Liver (tissue), 9 donors: ENCODE measurements around the gene RTEL1. TPM values are rescaled to one million over a fixed set of nuclear protein-coding genes. Genes with fewer than 3 reads are reported as not detected.
"Not testable (repeated sequence)": the region's sequence is repeated elsewhere in the genome, so short reads cannot be mapped to it uniquely, and the experiment has no call there.

ENCODE experiments used
- DNase-seq: peaks from one replicate; pipeline ENCODE4 v3.0.0-alpha.2; 2017; ENCODE audit warnings: low spot score
- H3K27ac ChIP-seq, 2 donors: one replicate each; pipeline ENCODE4 v1.7.0; 2013; ENCODE audit warnings: inconsistent platforms in 2 of 2, low read length in 2 of 2, control low read depth in 1 of 2, low read depth in 1 of 2, mild to moderate bottlenecking in 1 of 2
- H3K27me3 ChIP-seq, 4 donors: one replicate each; pipeline versions ENCODE4 v1.6.1 to v1.7.0; 2013; ENCODE audit warnings: low read length in 3 of 4, inconsistent platforms in 1 of 4, mild to moderate bottlenecking in 1 of 4, moderate library complexity in 1 of 4; ENCODE audit not compliant: control insufficient read depth in 4 of 4, insufficient read depth in 4 of 4
- H3K36me3 ChIP-seq, 4 donors: one replicate each; pipeline versions ENCODE4 v1.6.1 to v1.7.0; 2013; ENCODE audit warnings: low read length in 3 of 4, mild to moderate bottlenecking in 3 of 4, low read depth in 1 of 4, moderate library complexity in 1 of 4; ENCODE audit not compliant: control insufficient read depth in 4 of 4, insufficient read depth in 3 of 4
- H3K4me1 ChIP-seq, 4 donors: one replicate each; pipeline versions ENCODE4 v1.6.1 to v1.7.0; 2013; ENCODE audit warnings: low read length in 3 of 4, mild to moderate bottlenecking in 3 of 4, moderate library complexity in 1 of 4; ENCODE audit not compliant: control insufficient read depth in 4 of 4, insufficient read depth in 4 of 4
- H3K4me3 ChIP-seq, 3 donors: one replicate each; pipeline versions ENCODE4 v1.6.1 to v1.7.0; 2013; ENCODE audit warnings: low read length in 3 of 3, control low read depth in 1 of 3, low read depth in 1 of 3, mild to moderate bottlenecking in 1 of 3
- H3K9ac ChIP-seq, 2 donors: one replicate each; pipeline ENCODE4 v1.7.0; 2013; ENCODE audit warnings: low read length in 2 of 2, mild to moderate bottlenecking in 2 of 2, moderate library complexity in 2 of 2, control low read depth in 1 of 2, low read depth in 1 of 2
- H3K9me3 ChIP-seq, 4 donors: one replicate each; pipeline versions ENCODE4 v1.6.1 to v1.7.0; 2013; ENCODE audit warnings: low read length in 3 of 4; ENCODE audit not compliant: control insufficient read depth in 4 of 4
- FOXA2 ChIP-seq: IDR thresholded peaks from 2 replicates; pipeline ENCODE4 v1.6.1; 2016; ENCODE audit warnings: antibody characterized with exemption
- GABPA ChIP-seq, 2 donors: IDR thresholded peaks in 1 of 2; conservative IDR thresholded peaks in 1 of 2; 2 replicates each; pipeline ENCODE4 v1.6.1; 2016; ENCODE audit warnings: antibody characterized with exemption in 2 of 2, mild to moderate bottlenecking in 1 of 2, moderate library complexity in 1 of 2
- HNF4A ChIP-seq, 2 donors: conservative IDR thresholded peaks; 2 replicates each; pipeline ENCODE4 v1.6.1; 2016; ENCODE audit warnings: antibody characterized with exemption in 2 of 2, mild to moderate bottlenecking in 2 of 2
- JUND ChIP-seq, 2 donors: IDR thresholded peaks; 2 replicates each; pipeline ENCODE4 v1.6.1; 2016; ENCODE audit warnings: antibody characterized with exemption in 2 of 2
- NR2F2 ChIP-seq: IDR thresholded peaks from 2 replicates; pipeline ENCODE4 v1.6.1; 2016; ENCODE audit warnings: antibody characterized with exemption
- SP1 ChIP-seq: IDR thresholded peaks from 2 replicates; pipeline ENCODE4 v1.6.1; 2018; ENCODE audit warnings: antibody characterized with exemption, mild to moderate bottlenecking
- TAF1 ChIP-seq: conservative IDR thresholded peaks from 2 replicates; pipeline ENCODE4 v1.6.1; 2016; ENCODE audit warnings: antibody characterized with exemption, mild to moderate bottlenecking
- YY1 ChIP-seq: IDR thresholded peaks from 2 replicates; pipeline ENCODE4 v1.6.1; 2016; ENCODE audit warnings: antibody characterized with exemption, mild to moderate bottlenecking
- WGBS: extraction: QIAGEN DNeasy Blood & Tissue Kit; methylation state at CpG from one replicate; pipeline ENCODE4 v1.1.7; 2013; 5-methylcytosine and 5-hydroxymethylcytosine counted together
- polyA plus RNA-seq, 2 donors: library from polyadenylated mRNA; stranded (reverse) in 1 of 2; unstranded in 1 of 2; fragments of 200-250 nt in 1 of 2; fragments of >200 nt in 1 of 2; fragmentation: Nextera tagmentation in 1 of 2; extraction: Ambion mirVana in 1 of 2; gene quantifications; one replicate each; pipeline versions ENCODE4 v1.2.1 to v1.2.3, GENCODE V29; 2013 to 2015
- total RNA-seq, 2 donors: library from RNA; depleted of rRNA; stranded (reverse); fragments of >200 nt; gene quantifications; one replicate each; pipeline ENCODE4 v1.2.3, GENCODE V29; 2014
- TF ChIP-seq, protein P1 (sequence below): IDR thresholded peaks from 2 replicates; pipeline ENCODE4 v1.6.1; 2016; ENCODE audit warnings: antibody characterized with exemption
- TF ChIP-seq, protein P2 (sequence below): IDR thresholded peaks from 2 replicates; pipeline ENCODE4 v1.6.1; 2016; ENCODE audit warnings: antibody characterized with exemption
- TF ChIP-seq, protein P3 (sequence below): IDR thresholded peaks from 2 replicates; pipeline ENCODE4 v1.6.1; 2016; ENCODE audit warnings: antibody characterized with exemption, mild to moderate bottlenecking
- donor health status: healthy.
- donor health status: healthy.
- donor health status: healthy.
- donor health status: healthy.
- donor health status: healthy.

RTEL1 gene
- total and polyA plus RNA-seq, 4 donors: 3.7 to 16.9 (median 7.4) TPM

DNA sequence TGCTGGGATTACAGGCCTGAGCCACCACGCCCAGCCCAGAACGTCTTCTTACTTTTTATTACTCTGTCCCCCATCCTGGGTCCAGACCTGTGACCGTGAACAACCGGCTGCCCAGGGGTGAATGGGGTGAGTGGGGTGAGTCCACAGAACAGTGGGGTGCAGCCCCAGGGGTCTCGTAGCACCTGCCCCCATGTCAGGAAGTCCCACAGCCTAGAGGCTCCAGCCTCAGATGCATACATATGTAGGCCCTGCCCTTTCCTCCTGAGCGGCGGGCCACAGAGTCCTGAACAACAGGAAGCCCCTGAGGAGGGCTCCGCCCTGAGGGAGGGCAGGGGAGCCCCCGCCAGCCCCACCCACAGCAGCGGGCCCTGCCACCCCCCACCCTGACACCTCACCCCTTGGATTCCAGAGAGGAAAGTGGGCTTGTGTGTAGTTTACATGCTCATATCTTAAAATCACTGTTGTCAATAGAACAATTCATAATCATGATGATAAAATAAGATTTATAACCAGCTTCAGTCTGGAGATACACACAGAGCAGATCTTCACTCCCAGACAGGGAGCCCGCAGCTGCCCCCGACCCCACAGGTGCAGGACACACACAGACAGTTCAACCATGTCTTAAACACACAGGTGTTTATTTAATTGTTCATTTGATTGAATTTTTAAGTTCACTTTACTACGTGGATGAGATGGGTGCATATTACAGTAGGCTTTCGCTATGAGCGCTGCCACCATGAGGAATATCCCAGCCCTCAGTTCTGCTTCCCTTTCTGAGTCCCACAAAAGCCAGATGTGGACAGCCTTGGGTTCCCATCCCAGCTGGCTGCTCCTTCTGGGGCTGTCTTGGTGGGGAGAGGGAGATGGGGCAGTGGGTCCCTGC, 18.8 kb upstream of the RTEL1 start:
- Histone ChIP-seq H3K4me3 (no peak overlapping the region), H3K9me3 (no peaks in the 10 kb centered on the region), H3K27ac (peak overlapping the region in 1 of 2 donors; percentile 57), H3K27me3 (no peaks in the 10 kb centered on the region), H3K9ac (peak overlapping the region in 1 of 2 donors; percentile 39), H3K4me1 (peaks cover 0 to 10% (median 8%) of the 10 kb centered on the region in 4 donors), H3K36me3 (no peaks in the 10 kb centered on the region)
- no peak for TF ChIP-seq FOXA2
- TF ChIP-seq, protein P1, sequence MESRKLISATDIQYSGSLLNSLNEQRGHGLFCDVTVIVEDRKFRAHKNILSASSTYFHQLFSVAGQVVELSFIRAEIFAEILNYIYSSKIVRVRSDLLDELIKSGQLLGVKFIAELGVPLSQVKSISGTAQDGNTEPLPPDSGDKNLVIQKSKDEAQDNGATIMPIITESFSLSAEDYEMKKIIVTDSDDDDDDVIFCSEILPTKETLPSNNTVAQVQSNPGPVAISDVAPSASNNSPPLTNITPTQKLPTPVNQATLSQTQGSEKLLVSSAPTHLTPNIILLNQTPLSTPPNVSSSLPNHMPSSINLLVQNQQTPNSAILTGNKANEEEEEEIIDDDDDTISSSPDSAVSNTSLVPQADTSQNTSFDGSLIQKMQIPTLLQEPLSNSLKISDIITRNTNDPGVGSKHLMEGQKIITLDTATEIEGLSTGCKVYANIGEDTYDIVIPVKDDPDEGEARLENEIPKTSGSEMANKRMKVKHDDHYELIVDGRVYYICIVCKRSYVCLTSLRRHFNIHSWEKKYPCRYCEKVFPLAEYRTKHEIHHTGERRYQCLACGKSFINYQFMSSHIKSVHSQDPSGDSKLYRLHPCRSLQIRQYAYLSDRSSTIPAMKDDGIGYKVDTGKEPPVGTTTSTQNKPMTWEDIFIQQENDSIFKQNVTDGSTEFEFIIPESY: no peak
- WGBS: 62% methylated on average over 15 of the region's 15 CpGs
- DNase-seq: no peak

DNA sequence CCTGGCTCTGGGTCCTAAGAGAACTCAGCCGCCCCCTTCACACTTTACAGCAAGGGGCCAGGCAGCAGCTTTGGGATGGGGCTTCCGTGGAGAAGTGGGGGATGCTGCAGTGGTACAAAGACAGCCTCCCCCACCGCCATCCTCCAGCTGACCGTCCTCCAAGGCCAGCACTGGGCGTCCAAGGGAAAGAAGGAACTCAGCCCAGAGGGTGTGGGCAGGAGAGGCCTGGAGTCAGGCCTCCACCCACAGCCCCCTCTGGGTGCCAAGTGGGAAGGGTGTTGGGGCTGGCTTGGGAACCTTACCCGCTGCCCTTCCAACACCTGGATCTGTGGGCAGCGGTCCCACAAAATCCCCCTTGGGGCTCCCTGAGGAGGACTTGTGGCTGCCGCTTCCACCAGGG, 18.0 kb upstream of the RTEL1 start:
- Histone ChIP-seq H3K27ac (peak overlapping the region; percentile 3 to 57), H3K9me3 (no peaks in the 10 kb centered on the region), H3K4me3 (no peak overlapping the region), H3K27me3 (no peaks in the 10 kb centered on the region), H3K4me1 (peaks cover 0 to 10% (median 8%) of the 10 kb centered on the region in 4 donors), H3K36me3 (no peaks in the 10 kb centered on the region), H3K9ac (no peak overlapping the region)
- WGBS: 92% methylated on average over 8 of the region's 8 CpGs
- TF ChIP-seq NR2F2 (no peak), JUND (IDR thresholded peaks at IDR 0.05) (no peak), GABPA (IDR thresholded peaks at IDR 0.05 in 1 of 2, conservative IDR thresholded peaks at IDR 0.05 in 1 of 2) (no peak)
- DNase-seq: no peak

DNA sequence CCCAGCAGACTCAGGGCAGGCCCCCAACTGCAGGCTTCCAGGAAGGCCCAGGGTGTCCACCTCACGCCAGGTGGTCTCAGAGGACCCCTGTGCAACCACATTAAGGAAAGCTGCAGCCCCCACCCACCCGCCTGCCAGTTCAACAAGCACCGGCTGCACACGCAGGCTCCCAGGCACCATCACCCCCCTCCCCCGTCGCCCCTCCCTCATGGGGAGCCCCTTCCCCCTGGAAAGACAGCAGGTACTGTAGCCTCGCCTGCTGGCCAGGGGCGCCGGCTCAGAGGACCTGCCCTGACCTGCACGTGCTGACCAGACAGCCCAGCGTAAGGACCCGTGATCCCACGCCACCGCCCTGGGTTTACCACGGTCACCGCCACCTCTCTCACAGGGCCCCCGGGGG, 17.4 kb upstream of the RTEL1 start:
- not testable (repeated sequence) for H3K9ac ChIP-seq, H3K27me3 ChIP-seq, DNase-seq, H3K27ac ChIP-seq, H3K4me1 ChIP-seq, H3K9me3 ChIP-seq, H3K36me3 ChIP-seq
- WGBS: 64% methylated on average over 11 of the region's 17 CpGs
- peak overlapping the region in 1 of 3 donors; percentile 13 for H3K4me3 ChIP-seq

DNA sequence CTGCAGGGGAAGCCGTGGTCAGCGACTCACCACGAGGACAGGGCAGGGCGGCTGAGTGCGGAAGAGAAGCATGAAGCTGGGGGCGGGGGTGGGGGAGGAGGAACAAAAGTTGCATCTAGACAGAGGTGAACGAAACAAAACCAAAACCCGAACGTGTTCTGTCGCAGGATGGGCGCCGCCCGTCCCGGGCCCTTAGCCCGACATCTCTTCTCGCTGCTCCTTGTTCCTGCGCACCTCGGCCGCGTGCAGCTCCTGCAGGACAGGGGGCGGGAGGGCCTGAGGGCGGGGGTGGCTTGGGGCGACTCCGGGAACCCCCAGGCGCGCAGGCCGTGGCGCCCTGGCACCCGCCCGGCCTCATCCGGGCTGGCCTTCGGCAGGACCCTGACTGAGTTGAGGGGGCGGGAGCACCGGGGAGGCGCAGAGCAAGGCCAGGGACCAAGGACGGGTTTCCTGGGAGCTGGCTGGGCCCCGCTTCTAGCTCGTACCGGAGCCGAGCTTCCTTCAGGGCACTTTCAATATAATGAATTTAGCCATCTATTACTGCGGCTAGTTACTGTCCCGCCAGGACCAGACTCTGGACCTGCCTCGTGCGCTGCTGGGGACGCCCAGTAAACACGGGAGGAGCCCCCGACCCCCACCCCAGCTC, 16.8 kb upstream of the RTEL1 start:
- Histone ChIP-seq H3K9ac (peak overlapping the region in 1 of 2 donors; percentile 20), H3K4me1 (peaks cover 0 to 10% (median 8%) of the 10 kb centered on the region in 4 donors), H3K9me3 (no peaks in the 10 kb centered on the region), H3K4me3 (peak overlapping the region; percentile 54 to 64 (median 60)), H3K27me3 (no peaks in the 10 kb centered on the region), H3K36me3 (no peaks in the 10 kb centered on the region), H3K27ac (peak overlapping the region; percentile 67 to 86)
- TF ChIP-seq TAF1 (no peak), HNF4A (conservative IDR thresholded peaks at IDR 0.05) (no peak), YY1 (no peak), SP1 (no peak)
- TF ChIP-seq, protein P2, sequence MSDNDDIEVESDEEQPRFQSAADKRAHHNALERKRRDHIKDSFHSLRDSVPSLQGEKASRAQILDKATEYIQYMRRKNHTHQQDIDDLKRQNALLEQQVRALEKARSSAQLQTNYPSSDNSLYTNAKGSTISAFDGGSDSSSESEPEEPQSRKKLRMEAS: no peak
- TF ChIP-seq, protein P3, sequence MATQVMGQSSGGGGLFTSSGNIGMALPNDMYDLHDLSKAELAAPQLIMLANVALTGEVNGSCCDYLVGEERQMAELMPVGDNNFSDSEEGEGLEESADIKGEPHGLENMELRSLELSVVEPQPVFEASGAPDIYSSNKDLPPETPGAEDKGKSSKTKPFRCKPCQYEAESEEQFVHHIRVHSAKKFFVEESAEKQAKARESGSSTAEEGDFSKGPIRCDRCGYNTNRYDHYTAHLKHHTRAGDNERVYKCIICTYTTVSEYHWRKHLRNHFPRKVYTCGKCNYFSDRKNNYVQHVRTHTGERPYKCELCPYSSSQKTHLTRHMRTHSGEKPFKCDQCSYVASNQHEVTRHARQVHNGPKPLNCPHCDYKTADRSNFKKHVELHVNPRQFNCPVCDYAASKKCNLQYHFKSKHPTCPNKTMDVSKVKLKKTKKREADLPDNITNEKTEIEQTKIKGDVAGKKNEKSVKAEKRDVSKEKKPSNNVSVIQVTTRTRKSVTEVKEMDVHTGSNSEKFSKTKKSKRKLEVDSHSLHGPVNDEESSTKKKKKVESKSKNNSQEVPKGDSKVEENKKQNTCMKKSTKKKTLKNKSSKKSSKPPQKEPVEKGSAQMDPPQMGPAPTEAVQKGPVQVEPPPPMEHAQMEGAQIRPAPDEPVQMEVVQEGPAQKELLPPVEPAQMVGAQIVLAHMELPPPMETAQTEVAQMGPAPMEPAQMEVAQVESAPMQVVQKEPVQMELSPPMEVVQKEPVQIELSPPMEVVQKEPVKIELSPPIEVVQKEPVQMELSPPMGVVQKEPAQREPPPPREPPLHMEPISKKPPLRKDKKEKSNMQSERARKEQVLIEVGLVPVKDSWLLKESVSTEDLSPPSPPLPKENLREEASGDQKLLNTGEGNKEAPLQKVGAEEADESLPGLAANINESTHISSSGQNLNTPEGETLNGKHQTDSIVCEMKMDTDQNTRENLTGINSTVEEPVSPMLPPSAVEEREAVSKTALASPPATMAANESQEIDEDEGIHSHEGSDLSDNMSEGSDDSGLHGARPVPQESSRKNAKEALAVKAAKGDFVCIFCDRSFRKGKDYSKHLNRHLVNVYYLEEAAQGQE: no peak
- DNase-seq: no peak
- WGBS: 8% methylated on average over 41 of the region's 47 CpGs
